Endodermal cell (in vitro differentiated cells): ENCODE results near the gene DYNLL2. TPM values are rescaled to one million over a fixed set of nuclear protein-coding genes. Genes with fewer than 3 reads are reported as not detected.

Experiments
- DNase-seq: peaks from one replicate; pipeline ENCODE4 v3.0.0-alpha.2; 2017
- H3K27ac ChIP-seq: 2 replicates; pipeline ENCODE4 v1.5.1; 2013; ENCODE audit warnings: mild to moderate bottlenecking, low read depth, low read length, moderate library complexity
- H3K27me3 ChIP-seq: 2 replicates; pipeline ENCODE4 v1.6.1; 2013; ENCODE audit warnings: mild to moderate bottlenecking, low read length, moderate library complexity; ENCODE audit not compliant: insufficient read depth, control insufficient read depth, poor library complexity, severe bottlenecking
- H3K36me3 ChIP-seq: 2 replicates; pipeline ENCODE4 v1.7.0; 2013; ENCODE audit warnings: mild to moderate bottlenecking, low read length, moderate library complexity; ENCODE audit not compliant: control insufficient read depth, insufficient read depth
- H3K4me1 ChIP-seq: one replicate; pipeline ENCODE4 v1.7.0; 2013; ENCODE audit warnings: low read length; ENCODE audit not compliant: control insufficient read depth, insufficient read depth
- H3K4me3 ChIP-seq: 2 replicates; pipeline ENCODE4 v1.5.1; 2013; ENCODE audit warnings: mild to moderate bottlenecking, low read length, moderate library complexity
- H3K9ac ChIP-seq: 2 replicates; pipeline ENCODE4 v1.6.1; 2013; ENCODE audit warnings: mild to moderate bottlenecking, low read length, moderate library complexity; ENCODE audit not compliant: poor library complexity, severe bottlenecking; ENCODE audit errors: extremely low read depth
- H3K9me3 ChIP-seq: 2 replicates; pipeline ENCODE4 v1.6.1; 2013; ENCODE audit warnings: mild to moderate bottlenecking, low read length, moderate library complexity; ENCODE audit not compliant: control insufficient read depth
- H3K27ac Mint-ChIP-seq: 2 replicates; pipeline ENCODE4 v1.8.0; 2020; ENCODE audit warnings: mixed read lengths
- H3K27me3 Mint-ChIP-seq: 2 replicates; pipeline ENCODE4 v1.8.0; 2021; ENCODE audit warnings: mild to moderate bottlenecking, mixed read lengths; ENCODE audit not compliant: insufficient read depth
- H3K36me3 Mint-ChIP-seq: 2 replicates; pipeline ENCODE4 v1.8.0; 2020; ENCODE audit warnings: low read depth, mixed read lengths
- H3K4me1 Mint-ChIP-seq: 2 replicates; pipeline ENCODE4 v1.8.0; 2020; ENCODE audit warnings: mixed read lengths
- H3K4me3 Mint-ChIP-seq: 2 replicates; pipeline ENCODE4 v1.8.0; 2020; ENCODE audit warnings: mild to moderate bottlenecking, moderate library complexity, mixed read lengths
- H3K9me3 Mint-ChIP-seq: 2 replicates; pipeline ENCODE4 v1.8.0; 2020; ENCODE audit warnings: mild to moderate bottlenecking, mixed read lengths
- CTCF ChIP-seq: fragments of 200-600 bp; sonication (generic); conservative IDR thresholded peaks from 2 replicates; pipeline ENCODE4 v1.5.0; 2021; ENCODE audit warnings: antibody characterized with exemption, mild to moderate bottlenecking
- WGBS, 2 experiments: methylation state at CpG; one replicate each; pipeline versions ENCODE4 v1.1.5 to v1.1.7; 2013; ENCODE audit warnings: missing lambda C conversion rate in 2 of 2, mixed read lengths in 1 of 2; ENCODE audit not compliant: insufficient coverage in 1 of 2, insufficient read length in 1 of 2; 5-methylcytosine and 5-hydroxymethylcytosine counted together
- total RNA-seq, 2 donors: library from RNA; stranded (reverse); fragmentation: NEBNext Ultra II Directional in 1 of 2; extraction: Animal tissue kit (Norgen Biotek cat#: 25700) in 1 of 2; gene quantifications; 2 replicates in 1 of 2; 3 replicates in 1 of 2; pipeline ENCODE4 v1.2.1, GENCODE V29; 2021

DYNLL2 gene
- total RNA-seq, 2 donors from 2014 or later: 47.9 to 69.3 TPM

- WGBS, 2 experiments: 86 to 88% methylated on average over 1 of the region's 1 CpG
- H3K27me3 Mint-ChIP-seq: peaks cover 37% of the 10 kb centered on the region
Measured at GRCh38 chr17:58144801-58145200, 61.6 kb downstream of the DYNLL2 start.

More at GRCh38 chr17:58144801-58145200, 61.6 kb downstream of the DYNLL2 start:
- H3K4me3 Mint-ChIP-seq: no peak overlapping the region
- Histone ChIP-seq H3K27me3 (peaks cover 30% of the 10 kb centered on the region), H3K27ac (no peak overlapping the region), H3K9me3 (peaks cover 18% of the 10 kb centered on the region), H3K4me1 (no peaks in the 10 kb centered on the region), H3K36me3 (no peaks in the 10 kb centered on the region), H3K9ac (no peak overlapping the region), H3K4me3 (no peak overlapping the region)
- peaks cover 24% of the 10 kb centered on the region for H3K9me3 Mint-ChIP-seq
- no peaks in the 10 kb centered on the region for H3K4me1 Mint-ChIP-seq
- H3K27ac Mint-ChIP-seq: no peak overlapping the region
- TF ChIP-seq CTCF: no peak
- no peaks in the 10 kb centered on the region for H3K36me3 Mint-ChIP-seq
- no peak for DNase-seq

Other genes starting within 250 kb of the DYNLL2 start
- 10 to 100 TPM; 43.9 to 49.2 TPM for gene MRPS23, start 233.4 kb upstream of the DYNLL2 start, total RNA-seq
- 10 to 100 TPM; 11.0 to 18.7 TPM for gene CUEDC1, start 128.0 kb upstream of the DYNLL2 start, total RNA-seq
- 10 to 100 TPM; 50.3 to 59.3 TPM for gene VEZF1, start 95.2 kb upstream of the DYNLL2 start, total RNA-seq
- 100 to 1,000 TPM; 339 to 361 TPM for gene SRSF1, start 76.2 kb upstream of the DYNLL2 start, total RNA-seq
- under 1 TPM; 0.07 to 0.22 TPM for gene OR4D1, start 65.0 kb downstream of the DYNLL2 start, total RNA-seq
- not detected for gene OR4D2, start 83.6 kb downstream of the DYNLL2 start, total RNA-seq
- not detected for gene EPX, start 109.3 kb downstream of the DYNLL2 start, total RNA-seq
- gene MKS1, start 135.8 kb downstream of the DYNLL2 start, total RNA-seq: 10 to 100 TPM; 31.8 to 32.2 TPM
- gene LPO, start 155.2 kb downstream of the DYNLL2 start, total RNA-seq: not detected
- gene MPO, start 197.5 kb downstream of the DYNLL2 start, total RNA-seq: not detected
- gene TSPOAP1, start 245.4 kb downstream of the DYNLL2 start, total RNA-seq: 10 to 100 TPM; 31.3 to 36.8 TPM